K562 treated with DMSO at 1 percent for 48 hours (cell line): ENCODE results near the gene LCE3B. TPM values are rescaled to one million over a fixed set of nuclear protein-coding genes. Genes with fewer than 3 reads are reported as not detected.

ENCODE experiments used
- total RNA-seq: library from RNA; unstranded; fragments of 300-600 nt; gene quantifications from 2 replicates; pipeline ENCODE4 v1.2.3, GENCODE V29; 2022; ENCODE audit warnings: low replicate concordance; ENCODE audit errors: extremely low read depth

LCE3B gene, protein sequence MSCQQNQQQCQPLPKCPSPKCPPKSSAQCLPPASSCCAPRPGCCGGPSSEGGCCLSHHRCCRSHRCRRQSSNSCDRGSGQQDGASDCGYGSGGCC
- not detected in 2 replicates for total RNA-seq

DNA sequence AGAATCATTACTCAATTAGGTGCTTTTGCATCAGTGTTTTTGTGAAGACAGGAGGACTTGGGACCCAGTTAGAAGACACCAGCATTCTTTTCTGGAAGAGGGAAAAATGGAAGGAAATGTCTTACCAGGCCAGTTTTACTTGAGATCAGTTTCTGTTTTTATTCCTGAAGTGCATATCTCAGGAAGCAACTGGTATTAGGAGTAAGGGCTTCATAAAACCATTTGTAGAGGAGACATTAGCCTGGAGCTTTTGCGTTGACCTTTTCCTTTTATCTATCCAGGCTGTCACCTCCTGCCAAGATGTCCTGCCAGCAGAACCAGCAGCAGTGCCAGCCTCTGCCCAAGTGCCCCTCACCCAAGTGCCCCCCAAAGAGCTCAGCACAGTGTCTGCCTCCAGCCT, at the start of gene LCE3B:
LCE3B (plus strand) TSS at position 301 of the 400 bp plus-strand sequence; CDS start at position 301, 0 bp downstream.

DNA sequence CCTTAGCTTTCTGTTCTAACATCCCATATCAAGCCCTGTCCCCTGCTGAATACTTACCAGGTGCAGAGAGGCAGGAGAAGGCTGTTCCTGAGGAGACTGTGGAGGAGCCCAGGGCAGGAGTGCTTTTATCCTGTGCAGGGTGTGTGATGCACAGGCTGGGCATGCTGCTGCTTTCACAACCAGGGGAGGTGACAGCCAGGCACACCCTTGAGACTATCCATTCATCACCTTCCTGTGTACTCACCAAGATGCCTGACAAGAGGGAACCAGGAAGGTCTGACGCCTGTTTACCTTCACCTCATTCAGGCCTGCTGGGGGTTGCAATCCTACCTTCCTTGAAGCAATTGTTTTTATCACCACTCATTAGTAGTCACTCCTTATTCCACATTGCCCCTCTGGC, 46.9 kb upstream of the LCE3B start, which contains the start of gene LCE3E:
LCE3E (minus strand) TSS at position 100 of the 400 bp plus-strand sequence. CDS start 572 bp downstream, outside the sequence.

DNA sequence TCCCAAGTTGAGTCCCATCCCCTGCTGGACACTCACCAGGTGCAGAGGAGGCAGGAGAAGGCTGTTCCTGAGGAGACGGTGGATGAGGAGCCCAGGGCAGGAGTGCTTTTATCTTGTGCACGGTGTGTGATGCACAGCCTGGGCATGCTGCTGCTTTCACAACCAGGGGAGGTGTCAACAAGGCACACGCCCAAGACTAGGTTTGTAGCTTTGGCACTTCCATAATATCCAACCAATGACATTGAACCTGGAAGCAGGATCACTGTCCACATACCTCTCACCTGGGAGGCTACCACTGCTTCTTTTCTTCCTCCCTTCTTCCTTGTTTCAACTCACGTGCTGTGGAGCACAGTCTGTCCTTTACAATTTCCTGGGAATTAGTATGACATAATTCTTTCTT, 33.2 kb upstream of the LCE3B start, which contains the start of gene LCE3D:
LCE3D (minus strand) TSS at position 84 of the 400 bp plus-strand sequence. CDS start 580 bp downstream, outside the sequence.

DNA sequence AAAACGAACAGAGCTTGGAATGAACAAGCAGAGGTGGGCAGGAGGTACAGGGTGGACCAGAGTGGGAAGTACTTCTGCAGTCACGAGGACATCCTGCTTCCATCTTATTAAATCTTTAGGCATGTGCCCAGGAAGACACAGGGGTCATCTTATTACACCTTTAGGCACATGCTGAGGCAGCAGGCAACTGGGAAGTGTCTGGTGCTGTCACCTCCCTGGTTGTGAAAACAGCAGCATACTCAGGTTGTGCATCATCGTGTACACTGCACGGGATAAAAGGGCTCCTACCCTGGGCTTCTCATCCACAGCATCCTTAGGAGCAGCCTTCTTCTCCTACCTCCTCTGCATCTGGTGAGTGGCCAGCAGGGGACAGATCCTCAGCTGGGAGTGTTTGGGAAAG, 13.7 kb upstream of the LCE3B start, which contains the start of gene LCE3C:
LCE3C (plus strand) TSS at position 301 of the 400 bp plus-strand sequence. CDS start 498 bp downstream, outside the sequence.

DNA sequence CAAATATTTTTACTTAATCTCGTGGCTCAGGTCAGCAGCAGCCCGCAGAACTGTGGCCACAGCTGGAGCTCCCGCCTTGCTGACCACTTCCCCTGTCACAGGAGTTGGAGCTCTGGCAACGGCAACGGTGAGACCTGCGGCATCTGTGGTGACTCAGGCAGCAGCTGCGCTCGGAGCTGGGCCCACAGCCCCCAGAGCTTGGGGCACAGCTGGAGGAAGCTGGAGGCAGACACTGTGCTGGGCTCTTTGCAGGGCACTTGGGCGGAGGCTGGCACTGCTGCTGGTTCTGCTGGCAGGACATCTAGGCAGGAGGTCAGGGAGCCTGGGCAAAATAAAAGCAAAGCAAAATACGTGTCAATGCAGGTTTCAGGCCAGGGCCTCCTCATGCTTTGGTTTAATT, 9.2 kb downstream of the LCE3B start, which contains the start of gene LCE3A:
LCE3A (minus strand) TSS at position 301 of the 400 bp plus-strand sequence; CDS start at position 301, 0 bp downstream.

DNA sequence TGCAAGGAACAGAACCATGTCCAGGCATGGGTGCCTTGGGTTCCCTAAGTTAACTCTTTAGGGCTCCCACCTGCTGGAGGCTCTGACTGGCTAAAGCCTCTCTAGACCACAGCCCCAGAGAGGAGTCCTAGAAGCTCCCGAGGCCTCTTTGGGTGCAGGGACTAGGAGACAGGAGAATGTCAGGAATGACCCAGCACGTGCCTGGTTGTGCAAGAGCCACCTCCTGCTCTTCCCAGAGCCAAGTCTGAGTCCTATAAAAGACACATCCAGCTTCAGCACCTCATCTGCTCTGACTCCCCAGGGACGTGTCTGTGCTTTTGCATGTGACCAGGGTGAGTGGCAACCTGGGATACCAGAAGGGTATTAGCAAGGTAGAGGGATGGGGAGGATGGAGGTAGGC, 49.5 kb downstream of the LCE3B start, which contains the start of gene LCE2D:
LCE2D (plus strand) TSS at position 283 of the 400 bp plus-strand sequence. CDS start 726 bp downstream, outside the sequence.

Other genes starting within 250 kb of the LCE3B start
- gene CRNN, start 199.5 kb upstream of the LCE3B start, total RNA-seq = not detected in 2 replicates
- not detected in 2 replicates for gene LCE5A, start 103.0 kb upstream of the LCE3B start, total RNA-seq
- gene CRCT1, start 99.3 kb upstream of the LCE3B start, total RNA-seq = not detected in 2 replicates
- gene LCE3E, start 47.0 kb upstream of the LCE3B start, total RNA-seq = not detected in 2 replicates
- not detected in 2 replicates for gene LCE3D, start 33.3 kb upstream of the LCE3B start, total RNA-seq
- gene LCE3C, start 13.6 kb upstream of the LCE3B start, total RNA-seq = not detected in 2 replicates
- not detected in 2 replicates for gene LCE3A, start 9.3 kb downstream of the LCE3B start, total RNA-seq
- not detected in 2 replicates for gene LCE2D, start 49.6 kb downstream of the LCE3B start, total RNA-seq
- gene LCE2C, start 61.5 kb downstream of the LCE3B start, total RNA-seq = not detected in 2 replicates
- gene LCE2B, start 72.3 kb downstream of the LCE3B start, total RNA-seq = not detected in 2 replicates
- not detected in 2 replicates for gene LCE2A, start 84.5 kb downstream of the LCE3B start, total RNA-seq
- not detected in 2 replicates for gene LCE4A, start 94.3 kb downstream of the LCE3B start, total RNA-seq
- not detected in 2 replicates for gene KPRP, start 144.2 kb downstream of the LCE3B start, total RNA-seq
- gene LCE1F, start 161.3 kb downstream of the LCE3B start, total RNA-seq = not detected in 2 replicates
- gene LCE1E, start 172.4 kb downstream of the LCE3B start, total RNA-seq = not detected in 2 replicates
- gene LCE1D, start 182.9 kb downstream of the LCE3B start, total RNA-seq = not detected in 2 replicates
- gene LCE1C, start 192.8 kb downstream of the LCE3B start, total RNA-seq = not detected in 2 replicates
- not detected in 2 replicates for gene LCE1B, start 198.2 kb downstream of the LCE3B start, total RNA-seq
- gene LCE1A, start 213.7 kb downstream of the LCE3B start, total RNA-seq = not detected in 2 replicates
- gene LCE6A, start 229.0 kb downstream of the LCE3B start, total RNA-seq = not detected in 2 replicates
- gene LCE7A, start 246.2 kb downstream of the LCE3B start, total RNA-seq = not detected in 2 replicates